Calu3 (cell line): ENCODE measurements around the gene SMIM7. TPM values are rescaled to one million over a fixed set of nuclear protein-coding genes. Genes with fewer than 3 reads are reported as not detected.

Experiments
- BruUV-seq: library from RNA; stranded (reverse); fragments of 400-500 nt; replicated peaks from 2 replicates; lab custom pipeline; 2021; lab: Mats Ljungman, UMichigan
- CTCF ChIA-PET: fragments of 300-600 bp; sonication (Branson Sonifier 250); formaldehyde crosslinking; loops from one replicate; lab custom pipeline; 2022; ENCODE audit warnings: antibody characterized with exemption; lab: Charles Lee
- DNase-seq: peaks from one replicate; pipeline ENCODE4 v3.0.0; 2022
- H3K27ac Mint-ChIP-seq: one replicate; pipeline ENCODE4 v1.8.0; 2022; ENCODE audit warnings: mixed read lengths; ENCODE audit not compliant: unreplicated experiment
- H3K27me3 Mint-ChIP-seq: one replicate; pipeline ENCODE4 v1.8.0; 2022; ENCODE audit warnings: mixed read lengths; ENCODE audit not compliant: unreplicated experiment
- H3K36me3 Mint-ChIP-seq: one replicate; pipeline ENCODE4 v1.8.0; 2022; ENCODE audit warnings: mild to moderate bottlenecking, moderate library complexity, mixed read lengths; ENCODE audit not compliant: insufficient read depth, unreplicated experiment
- H3K4me1 Mint-ChIP-seq: one replicate; pipeline ENCODE4 v1.8.0; 2022; ENCODE audit warnings: mild to moderate bottlenecking, low read depth, mixed read lengths; ENCODE audit not compliant: unreplicated experiment
- H3K4me3 Mint-ChIP-seq: one replicate; pipeline ENCODE4 v1.8.0; 2022; ENCODE audit warnings: mild to moderate bottlenecking, low read depth, moderate library complexity, mixed read lengths; ENCODE audit not compliant: unreplicated experiment
- H3K9me3 Mint-ChIP-seq: one replicate; pipeline ENCODE4 v1.8.0; 2022; ENCODE audit warnings: low read depth, mixed read lengths; ENCODE audit not compliant: unreplicated experiment
- intact Hi-C: fragments of 100-400 bp; cut with micrococcal nuclease; formaldehyde crosslinking; loops from one replicate; pipeline ENCODE4 v1.10.0; 2022; ENCODE audit not compliant: unreplicated experiment
- total RNA-seq: library from RNA; stranded (reverse); gene quantifications from 2 replicates; pipeline ENCODE4 v1.2.3, GENCODE V29; 2022
- TF ChIP-seq, protein P1 (sequence below): fragments of 200-600 bp; IDR thresholded peaks from one replicate; pipeline ENCODE4 v1.8.0; 2022; ENCODE audit warnings: antibody characterized with exemption; ENCODE audit not compliant: unreplicated experiment

Gene SMIM7
- total RNA-seq, 1 experiment from 2014 or later = 40.9 TPM

GRCh38 chr19:16618248-16618647, 41.7 kb downstream of the SMIM7 start:
- no peak overlapping the region for H3K27ac Mint-ChIP-seq
- no peaks in the 10 kb centered on the region for H3K9me3 Mint-ChIP-seq
- H3K27me3 Mint-ChIP-seq = no peaks in the 10 kb centered on the region
- TF ChIP-seq, protein P1, sequence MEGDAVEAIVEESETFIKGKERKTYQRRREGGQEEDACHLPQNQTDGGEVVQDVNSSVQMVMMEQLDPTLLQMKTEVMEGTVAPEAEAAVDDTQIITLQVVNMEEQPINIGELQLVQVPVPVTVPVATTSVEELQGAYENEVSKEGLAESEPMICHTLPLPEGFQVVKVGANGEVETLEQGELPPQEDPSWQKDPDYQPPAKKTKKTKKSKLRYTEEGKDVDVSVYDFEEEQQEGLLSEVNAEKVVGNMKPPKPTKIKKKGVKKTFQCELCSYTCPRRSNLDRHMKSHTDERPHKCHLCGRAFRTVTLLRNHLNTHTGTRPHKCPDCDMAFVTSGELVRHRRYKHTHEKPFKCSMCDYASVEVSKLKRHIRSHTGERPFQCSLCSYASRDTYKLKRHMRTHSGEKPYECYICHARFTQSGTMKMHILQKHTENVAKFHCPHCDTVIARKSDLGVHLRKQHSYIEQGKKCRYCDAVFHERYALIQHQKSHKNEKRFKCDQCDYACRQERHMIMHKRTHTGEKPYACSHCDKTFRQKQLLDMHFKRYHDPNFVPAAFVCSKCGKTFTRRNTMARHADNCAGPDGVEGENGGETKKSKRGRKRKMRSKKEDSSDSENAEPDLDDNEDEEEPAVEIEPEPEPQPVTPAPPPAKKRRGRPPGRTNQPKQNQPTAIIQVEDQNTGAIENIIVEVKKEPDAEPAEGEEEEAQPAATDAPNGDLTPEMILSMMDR = no peak
- no peak overlapping the region for H3K4me3 Mint-ChIP-seq
- H3K36me3 Mint-ChIP-seq = no peaks in the 10 kb centered on the region
- BruUV-seq = no TSS peak
- no peak for DNase-seq
- CTCF ChIA-PET = no interaction called here
- intact Hi-C loops = no loop called here
- peaks cover 32% of the 10 kb centered on the region for H3K4me1 Mint-ChIP-seq

DNA sequence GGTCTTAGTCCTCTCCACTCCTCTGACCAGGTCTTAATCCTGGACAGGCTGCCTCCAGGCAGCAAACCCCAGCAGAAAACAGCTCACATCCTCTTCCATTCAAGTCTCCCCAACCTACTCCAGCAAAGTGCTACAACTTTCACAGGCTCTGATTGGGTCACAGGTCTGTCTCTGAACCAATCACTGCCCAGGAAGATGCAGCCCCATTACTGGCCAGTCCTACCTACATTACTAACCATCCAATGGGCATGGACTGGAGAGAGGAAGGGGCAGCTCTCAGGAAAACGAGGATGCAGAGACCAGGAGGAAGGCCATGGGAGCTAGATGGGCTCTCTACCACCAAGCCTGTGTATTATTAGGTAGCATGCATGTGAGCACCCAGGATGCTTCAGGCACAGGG, 44.1 kb downstream of the SMIM7 start:
- Mint-ChIP-seq H3K4me3 (no peak overlapping the region), H3K27ac (no peak overlapping the region), H3K4me1 (peaks cover 22% of the 10 kb centered on the region), H3K36me3 (no peaks in the 10 kb centered on the region), H3K9me3 (no peaks in the 10 kb centered on the region), H3K27me3 (no peaks in the 10 kb centered on the region)
- CTCF ChIA-PET = interaction anchor here (0.7 kb wide), 1 partner anchor 88 kb away, joined by 3 read pairs; no protein-coding TSS in a partner anchor
- intact Hi-C loops = no loop called here
- no TSS peak for BruUV-seq
- no peak for DNase-seq
- TF ChIP-seq, protein P1 = no peak

- Mint-ChIP-seq H3K4me3 (no peak overlapping the region), H3K27ac (no peak overlapping the region), H3K27me3 (no peaks in the 10 kb centered on the region), H3K4me1 (peaks cover 13% of the 10 kb centered on the region), H3K9me3 (no peaks in the 10 kb centered on the region), H3K36me3 (no peaks in the 10 kb centered on the region)
- no peak for DNase-seq
- BruUV-seq = no TSS peak
- intact Hi-C loops = no loop called here
- TF ChIP-seq, protein P1 = no peak
- CTCF ChIA-PET = no interaction called here
Measured at GRCh38 chr19:16614941-16615340, 45.0 kb downstream of the SMIM7 start.

- H3K27ac Mint-ChIP-seq = no peak overlapping the region
- no peak for DNase-seq
- H3K9me3 Mint-ChIP-seq = no peaks in the 10 kb centered on the region
- no peaks in the 10 kb centered on the region for H3K27me3 Mint-ChIP-seq
- CTCF ChIA-PET = interaction anchor here (0.6 kb wide), 1 partner anchor 348 kb away, joined by 3 read pairs; no protein-coding TSS in a partner anchor
- no peaks in the 10 kb centered on the region for H3K36me3 Mint-ChIP-seq
- H3K4me3 Mint-ChIP-seq = no peak overlapping the region
- H3K4me1 Mint-ChIP-seq = peaks cover 10% of the 10 kb centered on the region
- TF ChIP-seq, protein P1 = no peak
- intact Hi-C loops = no loop called here
- no TSS peak for BruUV-seq
Measured at GRCh38 chr19:16613841-16614240, 46.1 kb downstream of the SMIM7 start.
